ENCODE measurements around the gene PPP6R1. TPM values are rescaled to one million over a fixed set of nuclear protein-coding genes. Genes with fewer than 3 reads are reported as not detected.
"Not testable (repeated sequence)": the region's sequence is repeated elsewhere in the genome, so short reads cannot be mapped to it uniquely, and the experiment has no call there.

The PPP6R1 gene
- polyA plus RNA-seq, 1 donor = 26.7 TPM

GRCh38 chr19:55224038-55224665 lies 34.7 kb downstream of the PPP6R1 start:
- no peak for DNase-seq (ENCODE audit: low read depth)

- no peak for DNase-seq (ENCODE audit: low read depth)
Measured at GRCh38 chr19:55223291-55224037, 35.4 kb downstream of the PPP6R1 start.

DNA sequence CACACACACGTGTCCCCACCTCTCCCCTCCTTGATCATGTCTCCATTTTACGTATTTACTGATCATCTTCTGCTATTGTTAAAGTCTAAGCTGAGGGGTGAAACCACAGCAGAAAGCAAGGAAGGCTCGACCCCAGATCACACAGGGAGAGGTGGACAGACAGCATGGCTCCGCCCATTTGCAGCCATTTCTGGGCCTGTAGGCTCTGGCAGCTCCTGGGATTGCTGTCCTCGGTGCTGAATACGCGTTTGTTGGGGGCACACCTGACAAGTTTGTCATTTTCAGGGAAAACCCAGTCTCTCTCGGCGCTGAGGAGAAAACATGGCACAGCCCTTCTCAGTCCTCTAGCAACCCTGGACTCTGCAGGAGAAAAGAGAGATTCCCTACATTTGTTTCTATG lies 38.3 kb downstream of the PPP6R1 start:
- DNase-seq (ENCODE audit: low read depth) = no peak

DNA sequence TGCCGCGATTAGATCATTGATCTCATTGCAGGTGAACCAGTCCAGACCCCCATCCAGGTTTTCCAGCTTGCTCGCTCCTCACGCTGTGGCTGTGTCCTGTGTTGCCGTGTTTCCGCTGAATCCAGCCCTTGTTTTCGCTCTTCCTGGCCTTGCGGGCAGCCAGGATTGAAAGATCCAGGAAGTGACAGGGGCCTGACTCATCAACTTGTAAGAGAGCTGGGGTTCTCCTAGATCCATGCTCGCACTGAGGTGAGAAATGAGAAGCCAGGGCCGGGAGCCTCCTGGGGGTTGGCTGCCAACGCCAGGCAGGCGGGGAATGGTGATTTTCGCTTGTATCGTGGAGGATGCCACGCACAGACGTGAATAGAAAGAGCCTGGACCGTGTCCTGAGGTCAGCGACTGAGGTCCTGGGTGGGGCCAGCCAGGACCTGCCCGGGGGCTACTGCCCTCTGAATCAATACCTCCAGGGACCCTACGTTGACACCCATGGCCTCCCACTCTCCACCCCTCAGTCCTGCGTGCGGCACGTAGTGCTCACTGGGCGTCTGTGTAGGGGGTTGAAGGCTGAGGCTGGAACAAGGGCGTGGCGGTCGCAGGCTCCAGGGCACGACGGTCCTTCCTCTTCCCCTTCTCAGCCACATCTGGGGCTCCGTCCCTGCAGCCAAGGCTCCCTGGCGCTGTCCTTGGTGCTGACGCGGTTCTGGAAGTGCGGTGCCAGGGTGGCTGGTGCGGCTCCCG lies 42.2 kb downstream of the PPP6R1 start:
- DNase-seq (ENCODE audit: low read depth) = peak; percentile 43

DNA sequence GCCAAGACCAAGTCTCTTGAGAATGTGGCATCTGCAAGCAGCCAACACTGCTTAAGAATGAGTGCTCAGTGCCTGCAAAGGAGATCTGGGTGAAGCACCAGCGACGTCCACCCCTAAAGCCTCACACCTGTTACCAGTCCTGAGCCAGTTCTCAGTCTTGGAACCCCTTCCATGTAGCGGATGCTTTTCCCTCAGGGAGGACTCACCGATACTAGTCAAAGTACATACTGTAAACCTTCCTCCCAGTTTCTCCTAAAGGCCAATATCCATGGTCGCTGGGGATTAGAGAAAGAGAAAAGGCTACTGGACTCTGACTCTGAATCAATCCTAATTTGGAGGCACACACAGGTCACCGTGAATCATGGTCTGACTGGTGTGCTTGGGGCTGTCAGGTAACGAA lies 45.3 kb downstream of the PPP6R1 start:
- no peak for DNase-seq (ENCODE audit: low read depth)

DNA sequence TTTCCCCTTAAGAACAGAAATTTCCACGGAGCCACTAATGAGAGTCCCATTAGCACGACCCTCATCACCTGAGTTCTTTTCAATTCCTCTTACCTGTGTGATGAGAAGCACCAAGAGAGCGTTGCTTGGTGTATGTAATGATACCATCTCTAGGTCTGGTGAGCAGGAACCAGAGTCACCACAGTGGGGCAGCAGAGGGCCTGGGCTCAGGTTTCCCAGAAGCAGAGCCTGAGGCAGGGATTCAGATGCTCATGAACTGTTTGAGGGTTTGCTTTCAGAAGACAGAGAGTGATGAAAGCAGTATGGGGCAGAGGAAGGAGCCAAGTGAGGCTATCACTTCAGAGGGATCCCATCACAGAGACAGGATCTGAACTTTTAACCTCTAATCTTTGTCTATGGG lies 46.4 kb downstream of the PPP6R1 start:
- no peak for DNase-seq (ENCODE audit: low read depth)

DNA sequence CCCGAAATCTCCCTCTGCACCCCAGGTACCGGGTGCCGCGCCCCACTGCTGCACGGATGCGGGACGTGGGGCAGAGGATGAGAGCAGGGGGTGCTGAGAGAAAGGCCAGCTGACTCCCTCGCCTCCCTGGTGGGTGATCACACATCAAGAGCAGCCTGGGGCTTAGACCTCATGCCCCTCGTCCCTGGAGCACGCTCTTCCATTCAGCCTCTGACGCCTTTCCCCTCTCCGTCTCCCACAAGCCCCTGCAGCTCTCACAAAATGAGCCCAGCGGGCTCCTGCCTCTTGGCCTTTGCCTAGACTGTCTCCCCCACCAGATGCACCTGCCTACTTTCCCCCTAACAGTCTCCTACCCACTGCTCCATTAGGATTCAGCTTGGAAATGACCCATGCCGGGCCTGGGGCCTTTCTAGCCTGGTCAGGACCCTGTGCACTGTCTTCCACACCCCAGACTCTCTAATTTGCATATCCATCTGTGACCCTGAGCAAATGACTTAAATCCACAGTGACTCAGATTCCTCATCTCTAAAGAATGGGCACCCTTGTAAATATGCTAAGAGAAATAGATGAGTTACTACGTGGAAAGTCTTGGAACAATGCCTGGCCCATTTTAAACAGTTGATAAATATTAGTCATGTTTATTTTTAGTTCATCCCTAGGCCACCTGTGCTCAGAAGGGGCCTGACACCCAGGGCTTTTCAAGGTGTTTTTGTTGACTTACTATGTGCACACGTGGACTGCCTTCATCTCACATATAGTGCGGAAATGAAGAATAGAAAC lies 48.9 kb downstream of the PPP6R1 start:
- no peak for DNase-seq (ENCODE audit: low read depth)

- DNase-seq (ENCODE audit: low read depth) = no peak
Measured at GRCh38 chr19:55208880-55209692, 49.7 kb downstream of the PPP6R1 start, which contains the start of gene PTPRH. Gene PTPRH, minus strand, starts transcription at chr19:55209501. Its CDS starts 68 bp downstream, at chr19:55209433.

DNA sequence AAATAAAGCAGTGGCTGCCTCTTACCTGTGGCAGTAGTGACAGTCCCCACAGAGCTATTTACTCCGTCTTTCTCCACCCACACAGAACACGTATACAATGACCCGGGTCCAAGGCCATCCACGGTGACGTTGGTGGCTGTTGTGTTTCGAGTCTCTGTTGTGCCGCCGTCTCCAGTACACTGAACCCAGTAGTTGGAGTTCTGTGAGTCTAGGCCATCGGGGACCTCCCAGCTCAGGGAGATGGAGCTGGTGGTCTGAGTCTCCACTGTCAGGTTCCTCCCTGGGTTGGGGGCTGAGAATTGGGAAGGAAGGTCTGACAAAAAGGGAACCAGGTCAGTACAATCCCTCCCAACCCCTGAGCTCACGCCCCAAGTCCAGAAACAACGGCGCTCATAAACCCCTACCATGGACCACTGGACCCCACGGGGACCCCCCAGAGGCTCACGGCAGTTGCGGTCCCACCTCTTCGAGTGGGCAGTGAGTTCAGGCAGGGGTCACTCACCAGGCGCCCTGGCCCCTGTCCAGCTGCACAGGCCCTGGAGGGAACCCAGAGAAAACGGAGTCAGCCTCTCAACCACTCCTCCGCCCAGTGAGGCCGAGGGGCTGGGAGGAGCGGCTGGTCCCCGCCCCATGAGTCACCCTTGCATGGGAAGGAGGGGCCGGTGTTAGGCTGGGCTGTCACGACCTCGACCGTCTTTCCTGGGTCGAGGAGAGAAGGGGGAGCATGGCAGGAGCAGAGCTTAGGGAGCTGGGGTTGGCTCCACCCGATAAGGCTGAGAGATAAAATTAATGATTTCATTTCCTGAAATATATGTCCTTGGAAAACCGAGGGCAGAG lies 51.9 kb downstream of the PPP6R1 start:
- no peak for DNase-seq (ENCODE audit: low read depth)

GRCh38 chr19:55202199-55202598 lies 56.6 kb downstream of the PPP6R1 start:
- not testable (repeated sequence) for DNase-seq (ENCODE audit: low read depth)

DNA sequence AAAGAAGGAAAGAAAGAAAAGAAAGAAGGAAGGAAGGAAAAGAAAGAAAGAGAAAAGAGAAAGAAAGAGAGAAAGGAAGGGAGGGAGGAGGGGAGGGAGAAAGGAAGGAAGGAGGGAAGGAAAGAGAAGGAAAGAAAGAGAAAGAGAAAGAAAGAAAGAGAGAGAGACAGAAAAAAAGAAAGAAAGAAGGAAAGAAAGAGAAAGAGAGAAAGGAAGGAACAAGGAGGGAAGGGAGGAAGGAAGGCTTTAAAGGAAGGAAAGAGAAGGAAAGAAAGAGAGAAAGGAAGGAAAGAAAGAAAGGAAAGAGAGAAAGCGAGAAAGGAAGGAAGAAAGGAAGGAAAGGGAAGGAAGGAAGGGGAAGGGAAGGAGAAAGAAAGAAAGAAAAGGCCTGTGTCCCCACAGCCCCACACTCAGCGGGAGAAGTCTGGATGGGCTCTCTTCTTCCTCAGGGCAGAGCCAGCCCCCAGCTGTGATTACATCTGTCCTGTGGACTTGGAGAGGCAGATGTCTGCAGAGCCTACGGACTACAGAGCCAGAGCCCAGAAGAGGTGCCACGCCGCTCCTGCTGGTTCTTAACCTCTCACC lies 59.1 kb downstream of the PPP6R1 start:
- no peak for DNase-seq (ENCODE audit: low read depth)

DNA sequence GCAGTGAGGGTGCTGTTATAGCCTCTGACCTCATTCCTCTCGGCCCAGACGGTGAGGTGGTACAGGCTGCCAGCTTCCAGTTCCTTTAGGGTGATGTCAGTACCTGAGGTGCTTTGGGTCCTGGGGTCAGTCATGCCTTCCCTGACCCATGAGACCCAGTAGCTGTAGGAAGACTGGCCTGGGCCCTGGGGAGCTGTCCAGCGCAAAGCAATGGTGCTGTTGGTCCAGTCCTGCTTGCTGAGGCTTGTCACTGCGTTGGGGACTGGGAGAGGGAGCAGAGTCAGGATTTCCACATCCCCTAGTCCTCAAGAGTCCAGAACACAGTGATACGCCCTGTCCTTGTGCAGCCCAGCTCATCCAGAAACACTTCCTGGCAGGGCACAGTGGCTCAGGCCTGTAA lies 60.2 kb downstream of the PPP6R1 start:
- DNase-seq (ENCODE audit: low read depth) = no peak

DNA sequence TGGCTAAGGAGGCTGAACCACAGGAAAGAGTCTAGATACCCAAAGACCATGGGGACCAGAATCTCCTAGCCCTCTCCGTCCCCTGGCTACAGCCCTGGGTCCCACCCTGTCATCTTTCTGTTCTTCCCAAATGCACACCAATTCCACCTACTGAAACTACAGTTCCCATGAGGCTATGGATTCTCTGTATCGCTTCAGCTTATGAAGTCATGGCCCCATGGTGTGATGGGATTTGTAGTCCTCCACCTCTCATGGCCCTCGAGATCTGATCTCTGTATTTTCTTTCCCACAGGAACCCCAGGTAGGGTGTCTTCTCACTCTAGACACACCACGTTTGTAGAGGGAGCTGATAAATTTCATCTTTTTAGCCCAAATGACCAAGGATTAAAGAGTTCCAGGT lies 61.3 kb downstream of the PPP6R1 start:
- DNase-seq (ENCODE audit: low read depth) = no peak

GRCh38 chr19:55196803-55197202 lies 62.0 kb downstream of the PPP6R1 start:
- DNase-seq (ENCODE audit: low read depth) = no peak

DNA sequence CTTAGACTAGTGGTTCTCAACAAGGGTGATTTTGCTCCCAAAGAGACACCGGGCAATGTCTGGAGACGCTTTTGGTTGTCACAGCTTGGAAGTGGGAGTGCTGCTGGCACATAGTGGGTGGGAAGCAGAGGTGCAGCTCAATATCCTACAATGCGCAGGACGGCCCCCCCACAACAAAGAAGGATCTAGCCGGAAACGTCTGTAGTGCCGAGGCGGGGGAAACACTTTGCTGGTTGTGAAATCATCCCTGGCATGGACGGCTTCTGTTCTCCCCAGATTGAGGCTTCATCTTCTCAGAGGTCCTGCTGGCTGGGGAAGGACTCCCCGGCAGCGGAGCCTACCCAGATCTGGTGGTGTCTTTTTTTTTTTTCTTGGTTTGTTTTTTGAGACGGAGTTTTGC lies 65.3 kb downstream of the PPP6R1 start:
- no peak for DNase-seq (ENCODE audit: low read depth)

DNA sequence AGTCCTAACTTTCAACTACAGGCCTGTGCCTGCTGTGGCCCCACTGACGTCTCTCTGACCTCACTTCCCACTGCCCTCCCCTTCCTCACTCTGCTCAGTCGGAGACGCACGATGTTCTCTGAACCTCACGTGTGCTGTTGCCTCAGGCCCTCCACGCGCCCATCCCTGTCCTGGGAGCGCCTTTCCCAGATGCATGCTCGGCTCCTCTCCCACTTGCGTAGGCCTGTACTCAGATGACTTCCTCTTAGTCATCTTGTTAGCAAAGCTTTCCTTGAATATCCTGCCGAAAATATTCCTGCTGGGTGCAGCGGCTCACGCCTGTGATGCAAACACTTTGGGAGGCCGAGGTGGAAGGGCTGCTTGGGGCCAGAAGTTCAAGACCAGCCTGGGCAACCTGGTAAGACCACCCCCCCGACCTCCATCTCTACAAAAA lies 69.4 kb downstream of the PPP6R1 start:
- no peak for DNase-seq (ENCODE audit: low read depth)

GRCh38 chr19:55188625-55189024 lies 70.2 kb downstream of the PPP6R1 start:
- DNase-seq (ENCODE audit: low read depth) = no peak

DNA sequence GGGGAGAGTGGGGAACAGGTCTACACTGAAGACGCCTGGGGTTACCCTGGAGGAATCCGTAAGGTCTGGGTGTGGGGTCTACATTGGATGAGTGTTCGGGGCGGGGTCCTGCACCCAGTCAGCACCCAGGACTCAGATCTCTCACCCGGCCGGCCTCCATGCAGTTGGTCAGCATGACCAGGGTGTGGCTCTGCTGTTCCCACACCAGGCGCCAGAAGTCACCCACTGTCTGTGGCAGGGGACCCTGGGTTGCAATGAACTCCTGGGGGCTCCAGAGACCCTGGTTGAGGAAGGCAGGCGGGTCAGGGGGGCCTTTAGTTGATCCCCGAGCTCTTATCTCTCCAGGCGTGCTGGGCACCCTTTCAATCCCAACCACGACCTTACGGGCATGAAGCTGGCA lies 72.7 kb downstream of the PPP6R1 start:
- DNase-seq (ENCODE audit: low read depth) = no peak

DNA sequence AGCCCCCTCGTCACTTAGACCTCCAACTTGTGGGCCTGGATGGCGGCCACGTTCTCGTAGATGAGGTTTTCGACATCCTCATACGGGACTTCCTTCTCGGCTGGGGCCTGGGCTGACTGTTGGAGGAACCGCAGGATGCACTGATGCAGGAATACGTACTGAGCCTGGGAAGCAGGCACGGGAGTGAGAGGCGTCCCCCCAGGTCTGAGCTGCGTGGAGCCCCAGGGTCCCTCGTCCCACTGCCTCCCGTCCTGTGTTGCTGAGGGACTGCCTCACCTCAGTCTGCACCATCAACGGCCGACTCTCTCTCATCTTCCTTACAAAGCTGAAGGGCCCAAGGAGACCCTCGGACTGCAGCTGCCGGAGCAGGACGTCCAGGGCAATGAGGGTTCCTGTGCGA lies 77.1 kb downstream of the PPP6R1 start:
- no peak for DNase-seq (ENCODE audit: low read depth)

Measured in forelimb muscle (tissue), 1 donor.